ENCODE data around the gene TLK2.
"Not testable (repeated sequence)": the region's sequence is repeated elsewhere in the genome, so short reads cannot be mapped to it uniquely, and the experiment has no call there.

TLK2 gene

DNA sequence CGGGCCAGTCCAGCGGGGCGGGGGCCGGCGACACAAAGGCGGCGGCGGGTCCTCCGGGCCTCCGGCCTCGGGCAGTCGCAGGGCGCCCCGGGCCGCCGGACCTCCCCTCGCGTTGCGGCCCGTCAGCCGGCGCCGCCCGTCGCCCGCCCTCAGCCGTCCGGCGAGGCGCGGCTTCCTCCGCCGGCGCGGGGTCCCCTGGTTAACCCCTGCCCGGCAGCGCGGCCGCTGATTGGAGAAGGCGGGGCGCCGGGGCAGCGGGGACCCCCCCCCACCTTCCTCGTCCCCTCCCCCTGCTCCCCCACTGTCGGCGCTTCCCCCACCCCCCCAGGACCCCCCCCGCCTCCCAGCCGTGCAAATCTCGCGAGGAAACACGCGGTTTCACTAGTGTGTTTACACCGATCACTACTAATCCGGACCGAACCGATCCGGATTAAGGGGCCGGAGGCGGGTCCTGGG, at the start of gene TLK2:
Gene TLK2 (plus strand): TSS at position 402 of the 456 bp plus-strand sequence. CDS start 2,301 bp downstream, outside the sequence.
- Histone ChIP-seq H3K27ac (ENCODE audit: extremely low read depth, low read depth, low read length) (peak within 1 kb of the TSS; percentile 84), H3K9me3 (ENCODE audit: control insufficient read depth, insufficient read depth, low read depth, low read length) (no peaks in the 10 kb centered on the region), H3K36me3 (ENCODE audit: control insufficient read depth in 2 of 2, insufficient read depth in 1 of 2, low read length in 2 of 2) (peaks cover 11 to 26% of the 10 kb centered on the region in 2 experiments; a peak in 2 of 3 replicates), H3K4me1 (ENCODE audit: control insufficient read depth, insufficient read depth, low read length) (peaks cover 4% of the 10 kb centered on the region; the same call in 1 of the 2 replicates), H3K4me3 (ENCODE audit: low read depth, low read length) (peak within 1 kb of the TSS; percentile 72)
- ChIA-PET CTCF (no interaction called here), POLR2A (no interaction called here)
- TF ChIP-seq ZNF560 (tag by site-specific recombination; IDR thresholded peaks at IDR 0.05; ENCODE audit: borderline replicate concordance) (no peak), ZEB2 (tag by site-specific recombination; IDR thresholded peaks at IDR 0.05) (no peak), ZNF513 (tag by site-specific recombination; IDR thresholded peaks at IDR 0.05) (no peak), ZBTB8A (tag by site-specific recombination; IDR thresholded peaks at IDR 0.05) (no peak), ZNF561 (tag by site-specific recombination; IDR thresholded peaks at IDR 0.05; ENCODE audit: borderline replicate concordance) (no peak), ZXDB (tag by site-specific recombination; IDR thresholded peaks at IDR 0.05) (no peak), ZNF449 (tag by site-specific recombination; IDR thresholded peaks at IDR 0.05) (no peak)

GRCh38 chr17:62435251-62435650, 43.4 kb upstream of the TLK2 start:
- CTCF ChIA-PET; POLR2A ChIA-PET; H3K4me3 ChIP-seq (ENCODE audit: low read depth, low read length); H3K27ac ChIP-seq (ENCODE audit: extremely low read depth, low read depth, low read length); H3K9me3 ChIP-seq (ENCODE audit: control insufficient read depth, insufficient read depth, low read depth, low read length); H3K4me1 ChIP-seq (ENCODE audit: control insufficient read depth, insufficient read depth, low read length): not testable (repeated sequence)
- peaks cover 7 to 47% of the 10 kb centered on the region in 2 experiments for H3K36me3 ChIP-seq (ENCODE audit: control insufficient read depth in 2 of 2, insufficient read depth in 1 of 2, low read length in 2 of 2)

GRCh38 chr17:62441181-62441580, 37.4 kb upstream of the TLK2 start:
- H3K27ac ChIP-seq (ENCODE audit: extremely low read depth, low read depth, low read length); POLR2A ChIA-PET; H3K4me1 ChIP-seq (ENCODE audit: control insufficient read depth, insufficient read depth, low read length); H3K4me3 ChIP-seq (ENCODE audit: low read depth, low read length); H3K9me3 ChIP-seq (ENCODE audit: control insufficient read depth, insufficient read depth, low read depth, low read length); CTCF ChIA-PET: not testable (repeated sequence)
- peaks cover 31 to 63% of the 10 kb centered on the region in 2 experiments for H3K36me3 ChIP-seq (ENCODE audit: control insufficient read depth in 2 of 2, insufficient read depth in 1 of 2, low read length in 2 of 2)

- Histone ChIP-seq H3K4me3 (ENCODE audit: low read depth, low read length) (no peak overlapping the region), H3K4me1 (ENCODE audit: control insufficient read depth, insufficient read depth, low read length) (no peaks in the 10 kb centered on the region), H3K36me3 (ENCODE audit: control insufficient read depth in 2 of 2, insufficient read depth in 1 of 2, low read length in 2 of 2) (peaks cover 41 to 76% of the 10 kb centered on the region in 2 experiments), H3K9me3 (ENCODE audit: control insufficient read depth, insufficient read depth, low read depth, low read length) (no peaks in the 10 kb centered on the region), H3K27ac (ENCODE audit: extremely low read depth, low read depth, low read length) (no peak overlapping the region)
- TF ChIP-seq ZNF548 (tag by site-specific recombination; IDR thresholded peaks at IDR 0.05) (no peak), ZXDB (tag by site-specific recombination; IDR thresholded peaks at IDR 0.05) (no peak), ZNF776 (tag by site-specific recombination; IDR thresholded peaks at IDR 0.05; ENCODE audit: borderline replicate concordance) (no peak), ZNF140 (tag by site-specific recombination; IDR thresholded peaks at IDR 0.05) (no peak), ZFHX2 (tag by site-specific recombination; conservative IDR thresholded peaks at IDR 0.05) (no peak), ZNF404 (tag by site-specific recombination; IDR thresholded peaks at IDR 0.05) (no peak), SP7 (tag by site-specific recombination; IDR thresholded peaks at IDR 0.05) (no peak), ZNF623 (tag by site-specific recombination; IDR thresholded peaks at IDR 0.05) (no peak), ZNF112 (tag by site-specific recombination; IDR thresholded peaks at IDR 0.05) (no peak), ZNF10 (tag by site-specific recombination; IDR thresholded peaks at IDR 0.05) (no peak)
- TF ChIP-seq, protein P1, sequence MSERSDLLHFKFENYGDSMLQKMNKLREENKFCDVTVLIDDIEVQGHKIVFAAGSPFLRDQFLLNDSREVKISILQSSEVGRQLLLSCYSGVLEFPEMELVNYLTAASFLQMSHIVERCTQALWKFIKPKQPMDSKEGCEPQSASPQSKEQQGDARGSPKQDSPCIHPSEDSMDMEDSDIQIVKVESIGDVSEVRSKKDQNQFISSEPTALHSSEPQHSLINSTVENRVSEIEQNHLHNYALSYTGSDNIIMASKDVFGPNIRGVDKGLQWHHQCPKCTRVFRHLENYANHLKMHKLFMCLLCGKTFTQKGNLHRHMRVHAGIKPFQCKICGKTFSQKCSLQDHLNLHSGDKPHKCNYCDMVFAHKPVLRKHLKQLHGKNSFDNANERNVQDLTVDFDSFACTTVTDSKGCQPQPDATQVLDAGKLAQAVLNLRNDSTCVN (tag by site-specific recombination; optimal IDR thresholded peaks at IDR 0.05): no peak
- TF ChIP-seq, protein P2, sequence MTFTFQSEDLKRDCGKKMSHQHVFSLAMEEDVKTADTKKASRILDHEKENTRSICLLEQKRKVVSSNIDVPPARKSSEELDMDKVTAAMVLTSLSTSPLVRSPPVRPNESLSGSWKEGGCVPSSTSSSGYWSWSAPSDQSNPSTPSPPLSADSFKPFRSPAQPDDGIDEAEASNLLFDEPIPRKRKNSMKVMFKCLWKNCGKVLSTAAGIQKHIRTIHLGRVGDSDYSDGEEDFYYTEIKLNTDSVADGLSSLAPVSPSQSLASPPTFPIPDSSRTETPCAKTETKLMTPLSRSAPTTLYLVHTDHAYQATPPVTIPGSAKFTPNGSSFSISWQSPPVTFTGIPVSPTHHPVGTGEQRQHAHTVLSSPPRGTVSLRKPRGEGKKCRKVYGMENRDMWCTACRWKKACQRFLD (tag by site-specific recombination; IDR thresholded peaks at IDR 0.05): no peak
- ChIA-PET CTCF (no interaction called here), POLR2A (no interaction called here)
These were observed 34.6 kb upstream of the TLK2 start for GRCh38 chr17:62444063-62444462.

DNA sequence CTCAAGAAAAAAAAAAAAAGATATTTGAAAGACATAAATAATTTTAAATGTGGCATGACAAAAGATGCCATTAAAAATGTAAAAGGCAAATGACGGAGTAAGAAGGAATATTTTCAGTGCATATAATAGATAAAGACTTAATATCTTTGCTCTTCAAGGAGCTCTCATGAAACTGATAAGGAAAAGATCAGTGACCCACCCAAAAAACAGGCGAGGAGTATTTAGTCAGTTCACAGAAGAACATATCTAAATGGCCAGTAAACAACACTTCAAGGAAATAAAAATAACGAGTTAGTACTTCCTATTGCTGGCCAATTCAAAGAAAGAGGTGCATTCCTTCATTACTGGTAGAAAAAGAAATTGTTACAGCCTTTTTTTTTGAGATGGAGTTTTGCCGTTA, 32.8 kb upstream of the TLK2 start:
- CTCF ChIA-PET; H3K27ac ChIP-seq (ENCODE audit: extremely low read depth, low read depth, low read length); POLR2A ChIA-PET; H3K4me3 ChIP-seq (ENCODE audit: low read depth, low read length); H3K4me1 ChIP-seq (ENCODE audit: control insufficient read depth, insufficient read depth, low read length); H3K9me3 ChIP-seq (ENCODE audit: control insufficient read depth, insufficient read depth, low read depth, low read length): not testable (repeated sequence)
- peaks cover 39 to 73% of the 10 kb centered on the region in 2 experiments for H3K36me3 ChIP-seq (ENCODE audit: control insufficient read depth in 2 of 2, insufficient read depth in 1 of 2, low read length in 2 of 2)

All from HEK293 (cell line).